ES-I3 (cell line): ENCODE data around the gene ARPC1A.
"Not testable (repeated sequence)": the region's sequence is repeated elsewhere in the genome, so short reads cannot be mapped to it uniquely, and the experiment has no call there.

Experiments
- H3K36me3 ChIP-seq: 2 replicates; pipeline ENCODE4 v1.6.1; 2013; ENCODE audit warnings: mild to moderate bottlenecking, low read length, control low read depth, moderate library complexity; ENCODE audit not compliant: insufficient read depth
- H3K4me1 ChIP-seq: 2 replicates; pipeline ENCODE4 v1.6.1; 2013; ENCODE audit warnings: mild to moderate bottlenecking, control low read depth, low read length; ENCODE audit not compliant: insufficient read depth
- H3K9ac ChIP-seq: 2 replicates; pipeline ENCODE4 v1.6.1; 2013; ENCODE audit warnings: low read depth, mild to moderate bottlenecking, low read length, moderate library complexity
- H3K9me3 ChIP-seq: 2 replicates; pipeline ENCODE4 v1.6.1; 2013; ENCODE audit warnings: mild to moderate bottlenecking, low read length, moderate library complexity; ENCODE audit not compliant: control insufficient read depth, insufficient read depth

The ARPC1A gene

DNA sequence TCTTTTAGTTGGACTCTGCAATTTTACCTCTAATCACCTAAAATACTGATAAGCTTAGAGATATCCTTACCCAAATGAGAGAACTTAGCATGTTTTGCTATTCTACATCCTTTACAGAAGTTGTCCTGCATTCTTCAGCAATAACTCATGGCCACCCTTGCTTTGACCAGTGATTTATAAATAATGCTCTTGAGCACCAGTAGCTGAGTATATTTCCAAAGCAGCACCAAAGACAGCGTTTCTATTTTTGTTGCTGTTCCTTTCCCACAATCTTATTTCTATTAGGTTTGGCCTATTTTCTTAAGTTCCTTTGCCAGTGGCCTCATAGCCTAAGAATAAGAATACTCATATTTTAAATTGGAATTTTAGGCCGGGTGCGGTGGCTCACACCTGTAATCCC lies 15.0 kb downstream of the ARPC1A start:
- Histone ChIP-seq H3K9me3 (no peaks in the 10 kb centered on the region), H3K9ac (no peak overlapping the region), H3K36me3 (peaks cover 9% of the 10 kb centered on the region), H3K4me1 (no peaks in the 10 kb centered on the region)

DNA sequence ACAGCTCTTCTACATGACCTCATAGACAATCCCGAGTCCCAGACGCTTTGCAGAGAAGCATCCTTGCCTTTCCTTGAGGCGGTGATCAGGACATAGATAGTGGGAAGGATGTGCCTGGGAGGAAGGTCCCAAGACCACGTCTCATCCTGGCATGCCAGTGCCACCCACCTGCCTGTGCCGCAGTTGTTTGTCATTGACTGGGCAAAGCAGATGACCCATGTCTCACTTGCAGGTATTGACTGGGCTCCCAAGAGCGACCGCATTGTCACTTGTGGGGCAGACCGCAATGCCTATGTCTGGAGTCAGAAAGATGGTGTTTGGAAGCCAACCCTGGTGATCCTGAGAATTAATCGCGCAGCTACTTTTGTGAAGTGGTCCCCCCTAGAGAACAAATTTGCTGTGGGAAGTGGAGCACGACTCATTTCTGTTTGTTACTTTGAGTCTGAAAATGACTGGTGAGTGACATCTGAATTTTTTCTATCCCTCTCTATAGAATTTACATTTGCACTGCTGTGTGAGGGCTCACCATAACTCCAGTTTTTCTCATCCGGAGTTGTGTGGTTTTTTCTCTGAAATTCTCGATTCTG lies 18.5 kb downstream of the ARPC1A start:
- Histone ChIP-seq H3K9ac (no peak overlapping the region), H3K4me1 (no peaks in the 10 kb centered on the region), H3K9me3 (no peaks in the 10 kb centered on the region), H3K36me3 (peaks cover 15% of the 10 kb centered on the region)

DNA sequence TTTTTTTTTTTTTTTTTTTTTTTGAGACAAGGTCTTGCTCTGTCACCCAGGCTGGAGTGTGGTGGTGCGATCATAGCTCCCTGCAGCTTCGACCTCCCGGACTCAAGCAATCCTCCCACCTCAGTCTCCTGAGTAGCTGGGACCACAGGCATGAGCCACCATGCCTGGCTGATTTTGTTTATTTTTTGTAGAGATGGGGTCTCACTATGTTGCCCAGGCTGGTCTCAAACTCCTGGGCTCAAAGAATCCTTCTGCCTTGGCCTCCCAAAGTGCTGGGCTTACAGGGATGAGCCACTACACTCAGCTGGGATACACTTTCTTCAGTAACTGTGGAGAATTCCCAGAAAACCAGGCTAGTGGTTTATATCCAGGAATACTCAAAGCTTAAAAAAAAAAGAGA lies 24.9 kb downstream of the ARPC1A start:
- not testable (repeated sequence) for H3K9me3 ChIP-seq, H3K9ac ChIP-seq, H3K4me1 ChIP-seq
- peaks cover 21% of the 10 kb centered on the region for H3K36me3 ChIP-seq

DNA sequence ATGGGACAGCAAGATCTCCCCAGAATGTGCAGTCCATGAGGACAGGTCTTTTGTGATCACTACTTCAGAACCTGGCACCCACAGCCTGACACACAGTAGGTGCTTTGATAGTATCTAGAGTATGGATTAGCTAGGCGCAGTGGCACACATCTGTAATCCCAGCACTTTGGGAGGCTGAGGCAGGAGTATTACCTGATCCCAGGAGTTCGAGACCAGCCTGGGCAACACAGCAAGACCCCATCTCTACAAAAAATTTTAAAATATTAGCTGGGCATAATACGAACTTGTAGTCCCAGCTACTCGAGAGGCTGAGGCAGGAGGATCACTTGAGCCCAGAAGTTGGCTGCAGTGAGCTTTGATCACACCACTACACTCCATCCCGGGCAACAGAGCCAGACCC lies 26.5 kb downstream of the ARPC1A start:
- Histone ChIP-seq H3K9me3 (no peaks in the 10 kb centered on the region), H3K4me1 (no peaks in the 10 kb centered on the region), H3K36me3 (peaks cover 25% of the 10 kb centered on the region), H3K9ac (no peak overlapping the region)

DNA sequence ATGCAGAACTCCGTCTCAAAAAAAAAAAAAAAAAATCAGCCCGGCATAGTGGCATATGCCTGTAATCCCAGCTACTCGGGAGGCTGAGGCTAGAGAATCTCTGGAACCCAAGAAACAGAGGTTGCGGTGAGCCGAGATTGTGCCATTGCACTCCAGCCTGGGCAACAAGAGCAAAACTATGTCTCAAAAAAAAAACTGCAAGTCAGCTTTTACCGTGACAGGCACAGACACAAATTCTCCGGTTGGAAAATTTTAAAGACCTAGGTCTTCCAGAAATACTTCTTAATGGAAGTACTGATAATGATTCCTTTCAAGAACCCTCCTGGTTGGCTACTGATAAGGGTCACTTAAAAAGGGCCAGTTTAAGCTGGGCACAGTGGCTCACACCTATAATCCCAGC lies 29.4 kb downstream of the ARPC1A start:
- Histone ChIP-seq H3K9me3 (no peaks in the 10 kb centered on the region), H3K4me1 (0 out of 2 replicates have a peak, but pooled peaks cover 4% of the 10 kb centered on the region), H3K36me3 (peaks cover 21% of the 10 kb centered on the region), H3K9ac (no peak overlapping the region)

DNA sequence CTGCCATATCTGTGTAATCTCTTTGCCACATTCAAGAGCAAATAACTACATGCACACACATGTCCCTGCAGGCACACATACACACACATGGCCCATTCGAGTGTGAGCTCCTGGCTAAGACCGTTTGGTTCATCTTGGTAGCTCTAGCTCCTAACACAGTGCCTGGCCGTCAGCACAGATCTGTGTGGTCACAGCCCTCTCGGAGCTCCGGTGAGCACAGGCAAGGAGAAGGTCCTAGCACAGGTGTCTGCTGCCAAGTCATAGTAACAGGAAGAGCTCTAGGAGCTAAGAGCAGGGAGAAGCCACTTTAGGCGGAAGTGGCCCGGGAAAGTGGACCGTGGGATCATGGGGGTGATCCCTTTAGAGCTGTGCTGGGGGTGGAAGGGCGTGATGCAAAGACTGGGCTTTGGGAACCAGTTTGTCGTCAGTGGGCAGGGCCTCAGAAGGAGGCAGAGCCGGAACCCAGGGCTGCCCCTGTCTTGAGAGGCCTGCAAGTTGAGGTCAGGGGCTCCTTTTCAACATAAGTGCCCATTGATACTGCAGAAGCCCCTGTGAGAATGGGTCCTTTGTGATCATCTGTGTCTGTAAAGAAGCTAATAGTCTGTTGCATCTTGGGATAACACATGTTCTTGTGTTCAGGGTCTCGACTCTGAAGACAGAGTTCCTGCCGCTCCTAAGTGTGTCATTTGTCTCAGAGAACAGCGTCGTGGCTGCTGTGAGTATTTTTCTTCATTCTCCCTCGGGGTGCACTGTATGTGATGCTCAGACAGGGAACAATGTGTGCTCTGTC lies 32.2 kb downstream of the ARPC1A start:
- H3K36me3 ChIP-seq = peaks cover 15% of the 10 kb centered on the region
- no peak overlapping the region for H3K9ac ChIP-seq
- no peaks in the 10 kb centered on the region for H3K9me3 ChIP-seq
- H3K4me1 ChIP-seq = 0 out of 2 replicates have a peak, but pooled peaks cover 4% of the 10 kb centered on the region

DNA sequence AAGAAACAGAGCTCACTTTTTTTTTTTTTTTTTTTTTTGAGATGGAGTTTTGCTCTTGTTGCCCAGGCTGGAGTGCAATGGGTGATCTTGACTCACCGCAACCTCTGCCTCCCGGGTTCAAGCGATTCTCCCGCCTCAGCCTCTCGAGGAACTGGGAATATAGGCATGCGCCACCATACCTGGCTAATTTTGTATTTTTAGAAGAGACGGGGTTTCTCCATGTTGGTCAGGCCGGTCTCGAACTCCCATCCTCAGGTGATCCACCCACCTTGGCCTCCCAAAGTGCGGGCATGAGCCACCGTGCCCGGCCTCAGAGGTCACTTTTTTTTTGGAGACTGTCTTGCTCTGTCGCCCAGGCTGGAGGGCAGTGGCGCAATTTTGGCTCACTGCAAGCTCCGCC lies 32.8 kb downstream of the ARPC1A start:
- H3K36me3 ChIP-seq = peaks cover 19% of the 10 kb centered on the region
- H3K4me1 ChIP-seq, H3K9ac ChIP-seq: not testable (repeated sequence)

DNA sequence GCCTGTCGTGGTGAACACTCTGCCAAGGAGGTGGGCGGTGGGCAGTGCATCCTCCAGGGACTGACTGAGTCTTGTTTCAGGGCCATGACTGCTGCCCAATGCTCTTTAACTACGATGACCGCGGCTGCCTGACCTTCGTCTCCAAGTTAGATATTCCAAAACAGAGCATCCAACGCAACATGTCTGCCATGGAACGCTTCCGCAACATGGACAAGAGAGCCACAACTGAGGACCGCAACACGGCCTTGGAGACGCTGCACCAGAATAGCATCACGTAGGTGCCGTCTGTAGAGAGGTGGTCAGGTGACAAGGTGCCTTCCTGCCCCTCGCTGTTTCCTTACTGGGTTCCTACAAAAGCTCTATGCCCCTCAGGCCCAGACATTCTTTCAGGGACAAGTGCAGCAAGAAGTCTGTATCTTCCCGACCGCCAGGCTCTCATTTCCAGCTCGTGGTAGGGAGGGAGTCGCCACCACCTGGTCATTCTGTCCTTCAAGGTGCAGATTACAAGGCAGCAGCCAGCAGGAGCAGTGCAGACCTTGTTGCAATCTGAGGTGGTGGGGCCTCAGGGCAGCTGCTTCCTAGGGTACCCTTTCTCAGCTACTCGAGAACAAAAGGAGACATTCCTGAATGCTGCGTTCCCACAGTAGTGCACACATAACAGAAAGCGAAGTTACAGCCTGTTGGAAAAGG lies 33.9 kb downstream of the ARPC1A start:
- peaks cover 20% of the 10 kb centered on the region for H3K36me3 ChIP-seq
- H3K9ac ChIP-seq = no peak overlapping the region
- H3K4me1 ChIP-seq = 0 out of 2 replicates have a peak, but pooled peaks cover 4% of the 10 kb centered on the region
- H3K9me3 ChIP-seq = no peaks in the 10 kb centered on the region

More for the DNA sequence above, 32.8 kb downstream of the ARPC1A start:
- not testable (repeated sequence) for H3K9me3 ChIP-seq

DNA sequence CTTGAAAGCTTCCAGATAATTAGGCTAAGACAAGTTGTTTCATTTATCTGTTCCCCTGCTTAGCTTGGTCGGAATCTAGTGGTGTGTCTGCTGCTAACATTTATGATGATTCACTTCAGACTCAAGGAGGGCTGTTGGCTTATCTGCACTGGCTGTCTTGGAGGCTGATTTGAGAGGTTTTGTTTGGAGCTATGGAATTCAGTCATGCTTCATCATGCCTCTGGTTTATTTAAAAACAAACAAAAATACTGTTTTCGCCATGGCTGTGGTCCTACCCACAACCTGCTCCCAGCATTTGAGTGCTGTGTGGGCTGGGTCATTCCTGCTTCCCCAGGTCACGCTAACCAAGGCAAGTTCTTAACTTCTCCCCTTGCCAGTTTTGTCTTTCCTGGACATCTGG lies 37.1 kb downstream of the ARPC1A start:
- Histone ChIP-seq H3K36me3 (peaks cover 24% of the 10 kb centered on the region), H3K9ac (no peak overlapping the region)

DNA sequence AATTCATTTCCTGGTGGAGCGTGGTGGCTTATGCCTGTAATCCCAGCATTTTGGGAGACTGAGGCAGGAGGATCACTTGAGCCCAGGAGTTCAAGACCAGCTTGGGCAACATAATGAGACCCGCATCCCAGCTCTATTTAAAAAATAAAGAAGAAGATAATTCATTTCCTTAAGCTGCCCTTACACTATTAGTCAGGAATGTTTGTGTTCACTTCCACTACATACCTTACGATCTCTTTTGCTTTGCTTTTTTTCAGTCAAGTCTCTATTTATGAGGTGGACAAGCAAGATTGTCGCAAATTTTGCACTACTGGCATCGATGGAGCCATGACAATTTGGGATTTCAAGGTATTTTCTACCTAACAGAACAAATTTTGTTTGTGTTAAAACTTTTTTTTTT lies 37.6 kb downstream of the ARPC1A start:
- peaks cover 14% of the 10 kb centered on the region for H3K4me1 ChIP-seq
- peaks cover 19% of the 10 kb centered on the region for H3K36me3 ChIP-seq

More for the DNA sequence above, 37.1 kb downstream of the ARPC1A start:
- Histone ChIP-seq H3K4me1 (peaks cover 14% of the 10 kb centered on the region), H3K9me3 (no peaks in the 10 kb centered on the region)

DNA sequence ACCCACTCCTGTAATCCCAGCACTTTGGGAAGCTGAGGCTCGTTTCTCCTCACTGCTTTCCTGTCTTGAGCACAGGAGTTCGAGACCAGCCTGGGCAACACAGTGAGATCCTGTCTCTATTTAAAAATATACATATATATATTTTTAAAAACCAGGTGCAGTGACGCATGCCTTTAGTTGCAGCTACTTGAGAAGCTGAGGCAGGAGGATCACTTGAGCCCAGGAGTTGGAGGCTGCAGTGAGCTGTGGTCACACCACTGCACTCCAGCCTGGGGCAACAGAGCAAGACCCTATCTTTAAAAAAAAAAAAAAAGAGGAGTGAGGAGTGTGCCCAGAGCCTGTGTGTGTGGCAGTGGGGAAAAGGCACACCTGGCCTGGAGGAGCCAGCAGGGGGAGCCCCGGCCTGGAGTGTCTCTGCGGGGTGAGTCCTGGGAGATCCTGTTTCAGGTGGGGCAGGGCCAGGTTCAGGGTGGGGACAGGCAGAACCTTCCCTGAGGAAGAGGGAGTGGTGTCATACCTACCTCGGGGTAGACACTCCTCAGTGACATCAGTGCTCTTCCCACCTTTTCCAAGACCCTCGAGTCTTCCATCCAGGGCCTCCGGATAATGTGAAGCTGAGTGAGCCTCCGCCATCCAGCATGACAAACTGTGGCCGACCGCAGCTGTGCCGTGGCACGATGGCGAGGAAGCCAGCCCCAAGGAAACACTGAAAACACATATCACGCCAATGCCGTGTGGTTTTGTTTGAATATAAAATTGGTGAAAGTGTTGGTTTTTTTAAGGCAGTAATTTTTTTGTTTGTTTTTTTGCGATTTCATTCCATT lies 39.8 kb downstream of the ARPC1A start:
- Histone ChIP-seq H3K36me3 (peaks cover 16% of the 10 kb centered on the region), H3K9me3 (no peaks in the 10 kb centered on the region), H3K9ac (no peak overlapping the region), H3K4me1 (peaks cover 10% of the 10 kb centered on the region)

More for the DNA sequence above, 37.6 kb downstream of the ARPC1A start:
- Histone ChIP-seq H3K9me3 (no peaks in the 10 kb centered on the region), H3K9ac (no peak overlapping the region)

DNA sequence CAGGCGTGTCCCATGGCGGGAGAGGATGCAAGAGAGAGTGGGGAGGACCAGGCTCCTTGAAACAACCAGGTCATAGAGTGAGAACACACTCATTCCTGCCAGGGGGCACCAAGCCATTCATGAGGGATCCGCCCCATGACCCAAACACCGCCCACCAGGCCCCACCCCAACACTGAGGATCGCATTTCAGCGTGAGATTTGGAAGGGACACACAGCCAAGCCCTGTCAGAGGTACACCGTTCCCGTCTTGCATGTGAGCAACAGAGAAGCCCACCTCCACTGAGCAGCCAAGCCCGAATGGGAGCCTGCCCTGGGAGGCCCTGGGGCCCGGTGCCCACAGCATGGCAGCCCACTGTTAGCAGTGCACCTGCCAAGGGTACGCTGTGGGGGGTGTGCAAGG lies 40.9 kb downstream of the ARPC1A start:
- peaks cover 16% of the 10 kb centered on the region; the same call in 1 of the 2 replicates for H3K36me3 ChIP-seq
- H3K9me3 ChIP-seq = no peaks in the 10 kb centered on the region
- peaks cover 10% of the 10 kb centered on the region for H3K4me1 ChIP-seq
- H3K9ac ChIP-seq = no peak overlapping the region

DNA sequence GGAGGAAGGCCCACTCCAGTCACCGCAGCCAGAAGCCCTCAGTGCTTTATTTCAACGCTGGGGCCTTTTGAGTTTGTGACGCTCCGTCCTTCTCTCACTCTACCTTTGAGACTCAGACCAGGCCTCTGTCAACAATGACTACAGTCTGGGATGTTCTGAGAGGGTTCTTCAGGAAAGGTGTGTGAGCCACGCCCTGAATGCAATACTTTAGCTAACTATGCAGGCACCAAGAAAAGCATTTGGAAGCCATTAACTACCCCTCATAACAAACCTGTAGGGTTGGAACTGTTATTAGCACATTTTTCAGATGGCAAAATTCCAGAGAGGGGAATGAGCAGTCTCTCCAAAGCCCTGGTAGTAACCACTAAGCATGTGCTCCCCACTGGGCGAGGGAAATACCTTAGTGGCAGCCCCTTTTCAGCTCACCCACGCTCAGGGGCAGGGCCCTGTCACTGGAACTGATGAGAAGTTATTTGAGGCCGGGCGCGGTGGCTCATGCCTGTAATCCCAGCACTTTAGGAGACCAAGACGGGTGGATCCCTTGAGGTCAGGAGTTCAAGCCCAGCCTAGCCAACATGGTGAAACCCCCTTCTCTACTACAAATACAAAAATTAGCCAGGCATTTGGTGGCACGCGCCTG lies 43.2 kb downstream of the ARPC1A start:
- H3K9me3 ChIP-seq = no peaks in the 10 kb centered on the region
- no peak overlapping the region for H3K9ac ChIP-seq
- H3K4me1 ChIP-seq = peaks cover 16% of the 10 kb centered on the region
- H3K36me3 ChIP-seq = peaks cover 8% of the 10 kb centered on the region; the same call in 1 of the 2 replicates
